Lung (tissue), 12 donors: ENCODE measurements around the gene FABP1. TPM values are rescaled to one million over a fixed set of nuclear protein-coding genes. Genes with fewer than 3 reads are reported as not detected.
A peak's percentile ranks its signal among the peaks of the same experiment; 100 is the strongest.

Source experiments
- ATAC-seq: fragments of 200-7000 bp; cut with Tn5 transposase; one replicate; pipeline ENCODE4 v1.9.1; 2020; ENCODE audit warnings: moderate number of reproducible peaks; ENCODE audit not compliant: insufficient read depth, low FRiP score
- DNase-seq, 3 donors: peaks; one replicate each; pipeline ENCODE4 v3.0.0-alpha.2; 2013 to 2017
- H3K27ac ChIP-seq, 2 donors: one replicate each; pipeline ENCODE4 v1.5.1; 2013; ENCODE audit warnings: mild to moderate bottlenecking in 2 of 2, moderate library complexity in 2 of 2, control low read depth in 1 of 2, inconsistent platforms in 1 of 2, low read depth in 1 of 2, low read length in 1 of 2
- H3K27me3 ChIP-seq, 3 donors: one replicate each; pipeline ENCODE4 v1.5.1; 2013; ENCODE audit warnings: low read length in 2 of 3; ENCODE audit not compliant: control insufficient read depth in 3 of 3, insufficient read depth in 3 of 3
- H3K36me3 ChIP-seq, 4 donors: one replicate each; pipeline ENCODE4 v1.5.1; 2013; ENCODE audit warnings: low read length in 4 of 4, mild to moderate bottlenecking in 1 of 4, moderate library complexity in 1 of 4; ENCODE audit not compliant: control insufficient read depth in 4 of 4, insufficient read depth in 4 of 4
- H3K4me1 ChIP-seq, 5 donors: one replicate each; pipeline ENCODE4 v1.5.1; 2013; ENCODE audit warnings: low read length in 5 of 5, mild to moderate bottlenecking in 2 of 5, moderate library complexity in 1 of 5; ENCODE audit not compliant: control insufficient read depth in 5 of 5, insufficient read depth in 5 of 5
- H3K4me3 ChIP-seq: one replicate; pipeline ENCODE4 v1.5.1; 2013; ENCODE audit warnings: mild to moderate bottlenecking, control low read depth, moderate library complexity
- H3K9ac ChIP-seq, 2 donors: one replicate each; pipeline ENCODE4 v1.5.1; 2013; ENCODE audit warnings: low read length in 2 of 2, control low read depth in 1 of 2; ENCODE audit not compliant: insufficient read depth in 1 of 2
- H3K9me3 ChIP-seq, 4 donors: one replicate each; pipeline ENCODE4 v1.5.1; 2013; ENCODE audit warnings: low read length in 3 of 4, mild to moderate bottlenecking in 1 of 4, moderate library complexity in 1 of 4; ENCODE audit not compliant: control insufficient read depth in 4 of 4, insufficient read depth in 3 of 4
- WGBS, 2 donors: extraction: QIAGEN DNeasy Blood & Tissue Kit; methylation state at CpG; one replicate each; pipeline ENCODE4 v1.1.7; 2013; 5-methylcytosine and 5-hydroxymethylcytosine counted together
- polyA plus RNA-seq, 2 donors: library from polyadenylated mRNA; stranded (reverse); fragments of 200-250 nt; gene quantifications; one replicate each; pipeline ENCODE4 v1.2.1, GENCODE V29; 2013
- total RNA-seq, 2 donors: library from RNA; depleted of rRNA in 1 of 2; stranded (reverse); fragments of >200 nt in 1 of 2; gene quantifications; one replicate each; pipeline ENCODE4 v1.2.1, GENCODE V29; 2014 to 2021
- TF ChIP-seq, protein P1 (sequence below): IDR thresholded peaks from 2 replicates; pipeline ENCODE4 v1.5.1; 2012; ENCODE audit warnings: mild to moderate bottlenecking; ENCODE audit errors: control extremely low read depth, extremely low read depth
- donor health status: control.
- donor health status: control.
- donor health status: Bipolar disorder and iron deficiency.
- donor health status: healthy.
- donor health status: DM: yes; HTN: yes; CAD: no.

Gene FABP1
- total and polyA plus RNA-seq, 4 donors, result 0.14 to 1.7 (median 0.40) TPM; not detected in 1

DNA sequence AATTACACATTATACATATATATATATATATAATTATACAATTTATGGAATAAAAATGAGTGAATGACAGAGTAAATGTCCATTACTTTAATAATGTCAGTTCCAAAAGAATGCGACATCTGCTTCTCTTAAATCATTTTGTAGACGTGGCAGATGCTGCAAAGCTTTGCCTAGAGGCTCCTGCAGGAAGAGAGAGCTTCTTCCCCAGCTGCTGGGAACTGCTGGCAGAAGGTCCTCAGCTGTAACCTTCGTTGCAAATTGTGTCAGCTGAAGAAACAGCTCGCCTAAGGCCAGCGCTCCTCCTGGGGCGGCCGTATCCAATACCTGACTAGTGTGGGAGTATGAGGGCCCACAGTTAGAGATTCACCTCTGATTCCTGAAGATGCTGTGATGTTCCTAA is 32.7 kb upstream of the FABP1 start:
- no peak for DNase-seq
- H3K9me3 ChIP-seq, result no peaks in the 10 kb centered on the region
- H3K4me3 ChIP-seq, result no peak overlapping the region
- TF ChIP-seq, protein P1, sequence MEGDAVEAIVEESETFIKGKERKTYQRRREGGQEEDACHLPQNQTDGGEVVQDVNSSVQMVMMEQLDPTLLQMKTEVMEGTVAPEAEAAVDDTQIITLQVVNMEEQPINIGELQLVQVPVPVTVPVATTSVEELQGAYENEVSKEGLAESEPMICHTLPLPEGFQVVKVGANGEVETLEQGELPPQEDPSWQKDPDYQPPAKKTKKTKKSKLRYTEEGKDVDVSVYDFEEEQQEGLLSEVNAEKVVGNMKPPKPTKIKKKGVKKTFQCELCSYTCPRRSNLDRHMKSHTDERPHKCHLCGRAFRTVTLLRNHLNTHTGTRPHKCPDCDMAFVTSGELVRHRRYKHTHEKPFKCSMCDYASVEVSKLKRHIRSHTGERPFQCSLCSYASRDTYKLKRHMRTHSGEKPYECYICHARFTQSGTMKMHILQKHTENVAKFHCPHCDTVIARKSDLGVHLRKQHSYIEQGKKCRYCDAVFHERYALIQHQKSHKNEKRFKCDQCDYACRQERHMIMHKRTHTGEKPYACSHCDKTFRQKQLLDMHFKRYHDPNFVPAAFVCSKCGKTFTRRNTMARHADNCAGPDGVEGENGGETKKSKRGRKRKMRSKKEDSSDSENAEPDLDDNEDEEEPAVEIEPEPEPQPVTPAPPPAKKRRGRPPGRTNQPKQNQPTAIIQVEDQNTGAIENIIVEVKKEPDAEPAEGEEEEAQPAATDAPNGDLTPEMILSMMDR, result no peak
- no peaks in the 10 kb centered on the region for H3K27me3 ChIP-seq
- no peak overlapping the region for H3K27ac ChIP-seq
- 86 to 89% methylated on average over 7 of the region's 7 CpGs for WGBS, 2 donors
- H3K36me3 ChIP-seq, result no peaks in the 10 kb centered on the region
- H3K4me1 ChIP-seq, result no peaks in the 10 kb centered on the region
- ATAC-seq, result no peak
- no peak overlapping the region for H3K9ac ChIP-seq

DNA sequence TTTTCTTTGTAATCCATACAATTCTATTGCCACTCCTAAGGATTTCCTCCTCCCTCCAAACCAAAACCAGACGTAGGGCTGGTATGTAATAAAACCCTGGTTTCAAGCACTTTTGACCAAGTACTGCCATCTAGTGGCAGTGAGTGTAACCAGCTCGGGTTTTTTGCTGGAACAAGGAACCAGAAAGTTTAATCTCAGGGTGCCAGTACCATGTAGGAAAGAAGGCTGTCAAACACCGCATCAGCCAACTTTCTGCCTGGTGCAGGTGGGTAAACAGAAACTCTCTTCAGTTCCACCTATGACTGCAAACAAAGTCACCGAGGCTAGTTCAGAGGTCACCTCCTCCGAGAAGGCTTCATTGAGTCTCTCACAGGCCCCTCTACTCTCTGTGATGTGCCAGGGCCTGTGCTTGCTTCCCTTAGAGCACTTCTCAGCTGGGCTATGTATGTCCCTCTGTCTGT is 32.1 kb upstream of the FABP1 start:
- 27 to 29% methylated on average over 5 of the region's 5 CpGs for WGBS, 2 donors
- H3K36me3 ChIP-seq, result no peaks in the 10 kb centered on the region
- H3K9me3 ChIP-seq, result no peaks in the 10 kb centered on the region
- no peak overlapping the region for H3K27ac ChIP-seq
- H3K4me3 ChIP-seq, result no peak overlapping the region
- H3K27me3 ChIP-seq, result no peaks in the 10 kb centered on the region
- TF ChIP-seq, protein P1, result peak; percentile 73
- DNase-seq (peak; percentile 60 to 81 (median 80)), ATAC-seq (peak; percentile 69)
- H3K9ac ChIP-seq, result no peak overlapping the region
- no peaks in the 10 kb centered on the region for H3K4me1 ChIP-seq

DNA sequence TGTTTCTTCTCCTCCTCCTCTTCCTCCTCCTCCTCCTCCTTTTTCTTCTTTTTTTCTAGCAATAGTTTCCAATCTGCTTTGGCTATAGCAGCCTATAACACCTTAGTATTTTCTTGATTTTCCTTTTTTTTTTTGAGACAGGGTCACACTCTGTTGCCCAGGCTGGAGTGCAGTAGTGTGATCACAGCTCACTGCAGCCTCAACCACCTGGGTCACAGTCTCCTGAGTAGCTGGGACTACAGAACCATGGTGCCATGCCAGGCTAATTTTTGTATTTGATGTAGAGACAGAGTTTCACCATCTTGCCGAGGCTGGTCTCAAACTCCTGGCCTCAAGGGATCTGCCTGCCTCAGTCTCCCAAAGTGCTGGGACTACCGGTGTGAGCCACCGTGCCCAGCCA is 31.6 kb upstream of the FABP1 start:
- no peak for ATAC-seq
- Histone ChIP-seq H3K36me3 (no peaks in the 10 kb centered on the region), H3K4me3 (no peak overlapping the region), H3K4me1 (no peaks in the 10 kb centered on the region), H3K9ac (no peak overlapping the region), H3K27ac (no peak overlapping the region), H3K9me3 (no peaks in the 10 kb centered on the region), H3K27me3 (no peaks in the 10 kb centered on the region)
- WGBS, 2 donors, result 83 to 84% methylated on average over 3 of the region's 3 CpGs
- TF ChIP-seq, protein P1, result no peak
- no peak for DNase-seq

DNA sequence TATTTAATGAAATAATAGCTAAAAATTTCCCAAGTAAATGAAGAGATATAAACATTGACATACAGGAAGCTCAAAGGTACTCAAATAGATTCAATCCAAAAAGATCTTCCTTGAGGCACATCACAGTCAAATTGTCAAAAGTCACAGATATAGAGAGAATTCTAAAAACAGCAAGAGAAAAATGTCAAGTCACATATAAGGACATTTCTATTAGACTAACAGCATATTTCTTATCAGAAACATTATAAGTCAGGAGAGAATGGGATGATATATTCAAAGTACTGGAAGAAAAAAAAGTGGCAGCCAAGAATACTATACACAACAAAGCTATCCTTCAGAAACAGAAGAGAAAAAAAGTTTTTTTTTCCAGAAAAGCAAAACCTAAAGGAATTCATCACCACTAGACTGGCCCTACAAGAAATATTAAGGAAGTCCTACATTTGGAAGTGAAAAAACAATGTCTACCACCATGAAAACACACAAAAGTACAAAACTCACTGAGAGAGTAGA is 21.1 kb upstream of the FABP1 start:
- Histone ChIP-seq H3K36me3 (no peaks in the 10 kb centered on the region), H3K27ac (no peak overlapping the region), H3K9ac (no peak overlapping the region), H3K27me3 (no peaks in the 10 kb centered on the region), H3K4me1 (no peaks in the 10 kb centered on the region), H3K9me3 (peaks cover 0 to 4% (median under 1%) of the 10 kb centered on the region in 4 donors), H3K4me3 (no peak overlapping the region)
- ATAC-seq, result no peak
- TF ChIP-seq, protein P1, result no peak
- DNase-seq, result no peak
